Activated CD4-positive, alpha-beta T cell treated with anti-CD3 and anti-CD28 coated beads, Interleukin-2, amount 50 U/mL, for 1 hour (primary cell): Measurements from ENCODE around the gene SCLY.
"Not testable (repeated sequence)": the region's sequence is repeated elsewhere in the genome, so short reads cannot be mapped to it uniquely, and the experiment has no call there.

ENCODE experiments used
- DNase-seq: peaks from one replicate; pipeline ENCODE4 v3.0.0-alpha.2; 2020

SCLY gene

DNA sequence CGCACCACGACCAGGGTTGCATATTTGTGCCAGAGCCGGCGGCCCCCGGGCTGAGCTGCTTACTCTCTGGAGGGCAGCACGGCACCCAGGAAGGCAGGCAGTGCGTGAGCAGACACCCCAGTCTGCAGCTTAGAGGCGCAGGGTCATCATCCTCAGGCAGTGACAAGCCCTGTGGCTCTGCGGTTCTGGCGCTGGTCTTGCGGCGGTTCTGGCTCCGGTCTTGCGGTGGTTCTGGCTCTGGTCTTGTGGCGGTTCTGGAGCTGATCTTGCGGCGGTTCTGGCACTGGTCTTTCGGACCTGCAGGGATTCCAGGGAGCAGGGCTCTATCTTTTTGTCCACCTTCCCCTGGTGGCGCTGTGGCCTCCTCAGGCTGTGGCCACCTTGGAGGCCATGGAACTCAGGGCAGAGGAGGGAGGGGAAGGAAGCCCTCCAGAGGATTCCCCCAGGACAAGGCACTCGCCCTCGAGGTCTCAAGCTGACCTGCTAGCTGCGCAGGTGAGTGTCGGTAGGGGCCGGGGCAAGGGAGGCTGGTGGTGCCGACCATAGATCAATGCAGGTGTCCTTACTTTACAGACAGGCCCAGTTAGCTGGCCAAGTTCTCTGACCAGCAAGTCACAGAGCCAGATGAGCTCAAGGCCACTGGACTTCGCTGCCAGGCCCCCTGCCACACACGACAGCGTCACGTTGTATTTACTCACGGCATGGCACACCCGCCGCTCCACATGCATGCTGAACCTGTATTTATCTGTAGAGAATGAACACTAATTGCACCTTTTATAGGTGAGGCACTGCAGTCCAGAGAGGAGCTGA is 54.3 kb downstream of the SCLY start:
- DNase-seq = no peak

DNA sequence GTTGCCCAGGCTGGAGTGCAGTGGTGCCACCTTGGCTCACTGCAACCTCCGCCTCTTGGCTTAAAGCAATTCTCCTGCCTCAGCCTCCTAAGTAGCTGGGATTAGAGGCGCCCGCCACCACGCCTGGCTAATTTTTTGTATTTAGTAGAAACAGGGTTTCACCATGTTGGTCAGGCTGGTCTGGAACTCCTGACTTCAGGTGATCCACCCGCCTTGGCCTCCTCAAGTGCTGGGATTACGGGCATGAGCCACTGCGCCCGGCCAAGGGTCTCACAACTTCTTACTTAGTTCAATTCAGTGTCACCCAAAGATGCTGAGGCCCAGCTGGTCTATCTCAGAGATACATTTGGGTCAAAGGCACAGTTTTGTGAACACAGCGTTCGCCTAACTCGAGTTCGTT is 54.9 kb downstream of the SCLY start:
- not testable (repeated sequence) for DNase-seq

DNA sequence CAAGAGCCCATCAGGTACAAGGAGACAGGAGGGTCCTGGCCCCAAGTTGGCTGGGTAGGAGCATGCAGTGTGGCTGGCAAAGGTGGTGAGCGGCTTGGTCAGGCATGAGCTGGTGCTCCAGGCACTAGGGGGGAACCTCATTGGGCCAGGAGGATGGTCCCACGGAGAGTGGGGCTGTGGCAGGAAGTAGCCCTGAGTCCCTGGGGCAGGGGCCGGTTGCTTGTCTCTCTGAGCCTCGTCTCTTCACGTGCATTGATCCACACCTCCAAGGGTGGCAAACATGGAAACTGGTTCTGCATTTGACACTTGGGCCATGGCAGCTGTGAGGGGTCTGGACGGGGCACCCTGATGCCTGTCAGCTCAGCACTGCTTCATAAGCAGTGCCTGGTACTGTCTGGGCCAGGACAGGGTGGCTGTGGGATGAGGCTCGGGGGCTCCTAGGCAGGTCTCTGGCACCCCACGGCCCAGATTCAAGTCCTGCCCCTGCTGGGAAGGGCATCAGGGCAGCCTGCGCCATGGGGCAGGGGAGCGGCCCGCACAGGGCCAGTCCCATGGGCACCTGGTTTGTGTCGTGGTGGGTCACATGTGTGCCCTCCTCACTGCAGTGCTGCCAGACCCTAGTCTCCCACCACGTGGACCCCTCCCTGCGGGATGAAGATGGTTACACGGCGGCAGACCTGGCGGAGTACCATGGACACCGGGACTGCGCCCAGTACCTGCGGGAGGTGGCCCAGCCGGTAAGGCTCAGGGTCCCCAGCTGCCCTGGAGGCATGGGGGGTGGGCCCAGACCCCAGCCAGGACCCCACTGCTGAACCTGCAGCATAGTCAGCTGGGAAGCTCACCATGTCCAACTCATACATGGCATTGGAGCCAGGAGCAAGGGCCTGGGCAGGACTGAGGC is 55.7 kb downstream of the SCLY start:
- DNase-seq = no peak

DNA sequence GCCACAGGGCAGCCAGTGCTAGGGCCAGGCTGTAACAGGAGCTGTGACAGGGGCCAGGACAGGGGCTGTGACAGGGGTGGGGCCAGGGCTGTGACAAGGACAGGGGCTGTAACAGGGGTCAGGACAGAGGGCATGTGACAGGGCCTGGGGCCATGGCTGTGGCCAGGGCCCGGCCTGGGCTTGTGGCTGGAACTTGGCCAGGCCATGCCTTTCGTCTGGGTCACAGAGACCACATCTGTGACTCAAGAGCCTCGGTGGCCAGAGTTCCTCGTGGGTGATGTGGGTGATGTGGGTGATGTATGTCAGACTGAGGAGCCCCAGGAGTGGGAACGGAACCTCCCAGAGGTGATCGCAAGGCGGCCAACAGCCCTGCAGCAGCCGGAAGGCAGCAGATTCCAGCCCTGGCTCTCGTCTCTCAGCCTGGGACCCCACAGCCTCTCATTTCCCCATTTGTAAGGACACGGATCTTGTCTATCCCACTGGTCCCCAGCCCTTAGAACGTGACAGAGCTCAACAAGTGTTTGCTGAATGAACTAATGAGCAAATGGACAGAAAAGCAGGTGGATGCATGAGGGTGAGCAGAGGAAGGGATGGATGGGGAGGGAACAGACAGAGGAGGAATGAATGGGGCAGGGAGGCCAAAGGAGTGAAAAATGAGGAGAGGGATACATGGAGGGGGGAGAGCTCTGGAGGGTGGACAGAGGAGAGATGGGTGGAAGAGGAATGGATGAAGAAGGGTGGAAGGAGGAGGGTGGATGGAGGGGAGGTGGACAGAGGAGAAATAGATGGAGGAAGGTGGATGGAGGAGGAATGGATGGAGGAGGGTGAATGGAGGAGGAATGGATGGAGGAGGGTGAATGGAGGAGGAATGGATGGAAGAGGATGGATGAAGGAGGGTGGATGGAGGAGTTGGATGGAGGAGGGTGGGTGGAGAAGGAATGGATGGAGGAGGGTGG is 56.7 kb downstream of the SCLY start:
- DNase-seq = no peak

DNA sequence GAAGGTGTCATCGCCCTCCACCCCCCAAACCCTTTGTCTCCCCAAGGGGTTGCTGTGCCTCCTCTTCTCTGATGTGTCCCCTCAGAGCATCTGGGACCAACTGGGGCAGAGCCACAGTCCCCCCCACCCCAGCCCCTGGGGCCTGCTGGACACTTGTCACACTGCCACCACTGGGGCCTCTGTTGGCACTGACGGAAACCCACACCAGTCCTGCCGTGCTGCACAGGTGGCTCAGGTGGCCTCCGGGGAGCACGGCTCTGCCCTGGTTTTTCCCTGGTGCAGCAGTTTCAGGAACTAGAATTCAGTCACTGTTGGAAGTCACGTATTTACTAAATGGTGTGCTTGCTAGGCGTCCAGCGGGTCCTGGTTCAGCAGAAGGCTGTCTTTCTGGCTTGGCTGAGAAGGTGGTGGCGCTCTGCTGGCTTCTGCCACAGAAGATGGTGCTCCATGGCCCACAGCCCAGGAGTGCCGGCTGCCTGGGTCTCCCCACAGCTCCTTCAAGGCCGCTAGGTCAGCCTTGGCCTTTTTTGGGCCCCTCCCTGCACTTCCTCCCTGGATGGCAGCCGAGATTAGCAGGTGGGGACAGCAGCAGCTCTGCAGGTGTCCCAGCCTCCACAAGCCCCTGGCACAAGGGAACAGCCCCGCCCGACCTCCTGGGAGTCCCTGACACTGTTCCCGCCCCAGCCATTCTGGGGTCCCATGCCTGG is 59.1 kb downstream of the SCLY start:
- no peak for DNase-seq

DNA sequence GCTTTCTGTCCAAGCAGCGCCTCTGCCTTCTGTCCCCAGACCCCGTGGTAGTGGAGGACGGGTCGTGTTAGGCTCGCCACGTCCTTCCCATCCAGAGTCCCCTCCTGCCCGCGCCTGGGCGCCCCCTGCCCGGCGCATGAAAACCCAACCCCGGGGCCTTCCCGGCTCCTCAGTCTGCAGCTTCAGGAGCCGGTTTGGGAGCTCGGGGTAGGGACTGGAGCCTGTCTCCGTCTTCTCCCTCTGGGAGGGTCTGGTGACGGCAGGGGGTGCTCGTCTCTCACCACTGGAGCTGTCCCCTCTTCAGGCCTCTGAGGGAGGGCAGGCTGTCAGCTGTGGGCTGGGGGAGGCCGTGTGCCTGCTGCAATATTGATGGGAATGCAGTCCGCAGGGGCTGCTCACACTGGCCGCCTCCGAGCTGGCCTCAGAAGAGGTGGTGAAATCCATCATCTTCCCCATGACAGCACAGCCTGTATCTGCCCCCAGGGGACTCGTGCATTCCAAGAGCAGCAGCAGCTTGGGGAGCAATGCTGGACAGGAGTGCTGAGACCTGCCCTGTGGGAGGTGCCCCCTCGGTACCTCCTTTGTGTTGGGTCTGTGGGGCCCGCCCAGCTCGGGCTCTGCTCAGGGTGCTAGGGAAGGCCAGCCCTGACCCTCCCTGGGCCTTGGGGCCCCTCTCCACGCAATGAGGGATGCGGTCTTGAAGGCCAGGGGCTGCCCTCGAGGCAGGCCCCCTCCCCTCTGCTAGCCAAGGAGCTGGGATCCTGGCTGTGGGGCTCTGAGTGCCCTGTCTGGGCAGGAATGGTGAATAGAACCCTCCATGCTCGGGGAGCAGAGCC is 59.9 kb downstream of the SCLY start:
- DNase-seq = no peak

DNA sequence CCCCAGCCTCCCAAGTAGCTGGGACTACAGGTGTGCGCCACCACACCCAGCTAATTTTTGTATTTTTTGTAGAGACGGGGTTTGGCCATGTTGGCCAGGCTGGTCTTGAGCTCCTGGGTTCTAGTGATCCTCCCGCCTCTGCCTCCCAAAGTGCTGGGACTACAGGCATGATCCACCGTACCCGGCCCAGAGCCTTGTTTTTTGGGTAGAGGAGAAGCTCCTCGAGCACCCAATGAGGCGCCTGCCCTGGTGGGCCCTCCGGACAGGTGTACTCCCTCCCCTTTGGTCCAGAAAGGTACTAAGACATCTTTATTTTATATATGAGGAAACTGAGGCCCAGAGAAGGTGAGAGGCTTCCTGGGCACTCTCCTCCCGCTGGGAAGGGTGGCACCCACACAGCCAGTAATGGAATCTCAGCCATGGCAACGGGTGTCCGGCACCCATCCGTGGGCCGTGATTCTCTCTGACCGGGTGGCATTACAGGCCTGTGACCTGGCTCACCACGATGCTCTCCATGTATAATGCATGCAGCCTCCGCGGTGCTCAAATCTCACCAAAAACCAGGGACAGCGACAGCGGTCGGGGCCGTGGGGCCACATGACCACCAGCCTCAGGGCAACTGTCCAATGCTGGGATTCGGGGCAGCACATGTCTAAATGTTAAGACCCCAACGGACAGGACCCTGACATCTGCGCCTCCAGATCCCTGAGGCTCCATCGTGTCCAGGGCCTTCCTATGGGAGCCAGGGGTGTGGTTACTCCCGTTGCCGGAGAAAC is 60.9 kb downstream of the SCLY start:
- DNase-seq = no peak

DNA sequence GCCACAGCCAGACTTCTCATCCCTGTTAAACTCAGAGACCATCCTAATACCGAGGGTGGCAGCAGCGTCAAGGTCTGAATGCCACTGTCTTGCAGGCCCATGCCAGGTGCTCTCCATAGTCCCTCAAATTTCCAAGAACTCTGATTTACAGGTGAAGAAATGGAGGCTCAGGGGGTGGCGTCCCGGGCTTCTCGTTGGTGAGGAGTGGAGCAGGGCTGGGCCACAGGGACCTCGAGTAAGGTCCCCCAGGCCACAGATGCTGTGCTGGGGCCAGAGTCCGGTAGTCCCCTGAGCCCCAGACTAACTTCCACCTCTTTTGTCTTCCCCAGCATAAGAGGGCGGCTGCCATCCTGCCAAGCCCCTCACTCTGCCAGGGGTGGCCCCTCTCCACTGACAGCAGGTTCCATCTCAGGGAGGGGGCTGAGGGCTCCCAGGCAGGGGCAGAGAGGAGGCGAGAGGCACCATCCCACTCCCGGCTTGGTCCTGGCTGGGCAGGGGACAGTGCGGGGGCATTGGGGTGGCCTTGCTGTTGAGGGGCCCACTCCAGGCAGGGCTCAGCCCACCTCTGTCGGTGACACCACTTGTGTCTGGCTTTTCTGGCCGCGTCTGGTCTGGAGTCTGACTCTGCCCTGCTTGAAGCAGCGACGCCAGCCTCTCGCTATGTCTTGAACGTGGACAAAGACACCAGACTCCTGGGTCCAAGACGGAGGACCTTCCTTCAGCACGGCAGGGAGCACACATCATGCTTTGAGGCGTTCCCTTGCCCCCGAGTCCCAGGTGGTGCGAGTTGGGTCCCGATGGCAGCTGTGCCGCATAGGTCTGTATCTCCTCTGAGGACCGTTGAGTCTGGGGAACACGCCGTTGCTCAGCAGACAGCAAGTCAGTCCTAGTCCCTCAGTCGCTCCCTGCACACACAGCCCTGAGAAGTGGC is 61.8 kb downstream of the SCLY start:
- DNase-seq = no peak

DNA sequence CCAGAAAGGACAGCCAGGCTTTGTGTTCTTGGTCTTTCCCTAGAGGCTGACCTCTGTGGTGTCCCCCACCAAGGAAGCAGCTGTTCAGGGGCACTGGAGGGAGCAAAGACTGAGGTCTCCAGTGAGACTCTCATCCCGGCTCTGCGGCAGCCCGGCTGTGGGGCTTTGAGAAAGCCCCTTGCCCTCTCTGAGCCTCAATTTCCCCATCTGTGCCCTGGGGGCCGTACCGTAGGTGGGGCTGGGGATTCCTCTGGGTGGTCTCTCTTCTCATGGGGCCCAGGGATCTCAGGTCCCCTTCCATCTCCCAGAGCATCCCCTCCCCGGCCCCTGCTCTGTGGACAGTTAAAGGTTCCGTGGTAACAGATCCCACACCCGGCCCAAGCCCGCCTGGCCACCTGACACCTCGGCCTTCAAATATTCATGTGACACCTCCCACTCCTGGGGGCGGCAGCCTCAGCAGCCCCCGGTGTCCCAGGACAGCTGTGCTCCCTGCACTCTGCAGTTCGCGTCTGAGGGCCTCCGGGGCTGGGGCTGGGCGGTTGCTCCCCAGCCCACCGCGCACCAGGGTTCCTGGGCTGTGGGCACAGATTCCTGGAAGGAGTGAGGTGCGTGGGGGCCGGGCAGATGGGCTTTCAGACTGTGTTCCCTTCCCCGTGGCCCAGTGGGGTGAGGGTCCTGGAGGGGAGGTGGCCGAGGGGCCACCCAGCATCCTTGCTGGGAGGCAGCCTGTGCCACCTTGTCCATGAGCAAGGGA is 62.6 kb downstream of the SCLY start:
- DNase-seq = no peak

DNA sequence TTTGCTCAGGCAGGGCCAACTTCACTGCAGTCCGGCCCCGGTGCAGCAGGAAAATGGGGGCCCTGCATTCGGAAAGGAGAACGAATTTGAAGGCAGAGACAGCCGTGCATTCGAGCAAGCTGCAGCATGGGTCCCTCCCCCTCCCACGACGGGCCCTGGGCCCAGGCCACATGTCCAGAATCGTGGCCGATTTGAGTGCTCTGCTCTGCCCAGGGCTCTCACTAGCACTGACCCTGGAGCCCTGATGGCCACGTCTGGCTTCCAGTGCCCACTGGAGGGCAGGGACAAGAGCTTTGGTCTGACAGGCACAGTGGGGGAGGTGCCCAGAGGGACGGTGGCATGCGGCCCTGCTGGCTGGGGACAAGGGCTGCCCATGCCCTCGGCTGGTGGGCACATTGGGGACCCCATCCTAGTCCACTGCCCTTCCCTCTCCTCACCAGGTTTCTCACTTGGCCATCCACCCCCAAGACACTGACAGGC is 63.2 kb downstream of the SCLY start:
- DNase-seq = no peak

DNA sequence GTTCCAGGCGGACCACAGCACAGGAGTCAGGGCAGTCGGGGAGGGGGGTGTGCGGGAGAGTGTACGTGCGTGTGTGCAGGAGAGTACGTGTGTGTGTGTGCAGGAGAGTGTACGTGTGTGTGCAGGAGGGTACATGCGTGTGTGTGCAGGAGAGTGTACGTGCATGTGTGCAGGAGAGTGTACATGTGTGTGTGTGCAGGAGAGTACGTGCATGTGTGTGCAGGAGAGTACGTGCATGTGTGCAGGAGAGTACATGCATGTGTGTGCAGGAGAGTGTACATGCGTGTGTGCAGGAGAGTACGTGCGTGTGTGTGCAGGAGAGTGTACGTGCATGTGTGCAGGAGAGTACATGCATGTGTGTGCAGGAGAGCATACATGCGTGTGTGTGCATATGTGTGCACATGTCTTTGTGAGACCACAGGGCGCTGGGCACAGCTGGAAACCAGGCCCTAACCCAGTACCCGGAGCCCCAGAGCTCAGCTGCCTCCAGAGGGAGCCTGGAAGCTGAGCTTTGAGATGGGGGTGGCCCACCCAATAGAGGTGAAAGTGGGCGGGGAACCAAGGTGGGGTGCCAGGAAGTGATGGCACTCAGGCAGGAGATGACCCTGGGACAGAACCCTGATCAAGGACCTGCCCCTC is 63.8 kb downstream of the SCLY start:
- no peak for DNase-seq

DNA sequence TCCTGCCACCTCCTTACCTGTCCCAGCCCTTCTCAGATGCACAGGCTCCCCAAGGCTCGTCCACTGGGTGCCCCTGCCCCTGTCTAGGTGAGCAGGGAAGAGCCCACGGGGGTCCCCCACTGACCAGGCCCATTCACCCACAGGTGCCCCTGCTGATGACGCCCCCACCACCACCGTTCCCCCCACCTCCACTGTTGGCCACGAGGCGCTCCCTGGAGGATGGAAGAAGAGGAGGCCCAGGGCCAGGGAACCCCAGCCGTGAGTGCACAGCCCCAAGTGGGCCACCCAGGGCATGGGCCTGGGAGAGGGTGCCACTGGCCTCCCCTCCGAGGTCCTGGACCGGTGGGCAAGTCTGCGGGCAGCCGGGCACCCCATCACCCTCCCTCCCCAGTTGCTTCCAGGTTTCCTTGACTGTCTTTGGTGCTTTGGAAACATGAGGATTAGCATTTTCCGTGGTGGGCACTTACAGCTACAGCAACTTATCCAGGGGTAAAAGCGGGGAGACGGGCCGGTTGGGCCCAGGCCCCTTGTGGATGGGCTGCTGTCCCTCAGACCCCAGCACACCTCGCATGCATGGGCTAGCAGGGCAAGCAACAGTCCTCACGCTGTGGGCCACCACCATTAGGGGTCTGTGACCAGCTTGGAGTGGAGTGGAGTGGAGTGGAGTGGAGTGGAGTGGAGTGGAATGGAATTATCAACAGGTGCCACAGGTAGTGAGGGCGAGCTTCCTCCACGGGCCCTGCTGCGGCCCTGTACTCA is 64.5 kb downstream of the SCLY start:
- DNase-seq = no peak

DNA sequence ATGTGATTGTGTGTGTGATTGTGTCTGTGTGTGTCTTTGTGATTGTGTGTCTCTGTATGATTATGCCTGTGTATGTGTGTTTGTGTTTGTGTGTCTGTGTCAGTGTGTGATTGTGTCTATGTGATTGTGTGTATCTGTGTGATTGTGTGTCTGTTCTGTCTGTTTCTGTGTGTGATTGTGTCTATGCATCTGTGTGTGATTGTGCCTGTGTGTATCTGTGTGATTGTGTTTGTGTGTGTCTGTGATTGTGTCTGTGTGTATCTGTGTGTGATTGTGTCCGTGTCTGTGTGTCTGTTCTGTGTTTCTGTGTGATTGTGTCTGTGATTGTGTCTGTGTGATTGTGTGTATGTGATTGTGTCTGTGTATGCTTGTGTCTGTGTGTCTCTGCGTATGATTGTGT is 65.5 kb downstream of the SCLY start:
- DNase-seq = no peak

DNA sequence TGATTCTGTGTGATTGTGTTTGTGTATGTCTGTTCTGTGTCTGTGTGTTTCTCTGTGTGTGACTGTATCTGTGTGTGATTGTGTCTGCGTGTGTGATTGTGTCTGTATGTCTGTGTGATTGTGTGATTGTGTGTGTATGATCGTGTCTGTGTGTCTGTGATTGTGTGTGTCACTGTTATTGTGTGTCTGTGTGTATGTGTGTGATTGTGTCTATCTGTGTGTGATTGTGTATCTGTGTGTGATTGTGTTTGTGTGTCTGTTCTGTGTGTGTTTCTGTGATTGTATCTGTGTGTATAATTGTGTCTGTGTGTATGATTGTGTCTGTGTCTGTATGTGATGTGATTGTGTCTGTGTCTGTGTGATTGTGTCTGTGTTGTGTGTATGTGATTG is 66.0 kb downstream of the SCLY start:
- DNase-seq = no peak

DNA sequence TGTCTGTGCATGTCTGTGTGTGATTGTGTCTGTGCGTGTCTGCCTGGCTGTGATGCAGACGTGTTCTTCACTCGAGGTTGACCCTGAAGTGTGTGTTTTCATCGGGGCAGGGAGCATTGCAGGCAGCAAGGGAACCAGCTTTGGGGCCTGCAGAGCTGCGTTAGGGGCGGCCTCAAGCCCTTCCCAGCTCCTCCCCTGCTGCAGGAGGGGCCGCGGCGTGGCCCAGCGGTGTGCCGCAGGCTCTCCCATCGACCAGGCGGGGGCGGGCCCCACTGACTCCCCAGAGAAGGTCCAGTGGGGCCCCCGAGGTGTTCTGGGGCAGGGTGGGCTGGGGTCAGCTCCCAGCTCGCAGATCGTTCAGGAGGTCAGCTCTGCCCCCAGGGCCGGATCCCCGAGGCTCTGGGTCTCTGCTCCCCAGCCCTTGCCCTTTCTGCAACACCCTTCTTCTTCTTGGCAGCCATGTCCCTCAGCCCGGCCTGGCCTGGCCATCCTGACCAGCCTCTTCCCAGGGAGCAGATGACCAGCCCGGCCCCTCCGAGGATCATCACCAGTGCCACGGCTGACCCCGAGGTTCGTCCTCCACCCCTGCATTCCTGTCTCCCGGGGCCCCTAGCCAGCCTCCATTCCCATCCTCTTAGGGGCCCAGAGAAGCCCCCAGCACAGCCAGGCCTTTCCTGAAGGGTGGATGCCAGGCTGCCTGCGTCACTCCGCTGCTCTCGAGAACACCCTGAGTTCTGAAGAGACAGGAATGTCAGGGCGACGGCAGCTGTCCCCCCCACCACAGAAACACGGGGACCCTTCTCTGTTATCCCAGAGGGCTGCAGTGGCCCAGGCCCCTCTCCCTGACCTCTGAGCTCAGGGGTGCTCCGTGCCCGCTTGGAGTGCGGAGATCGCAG is 66.6 kb downstream of the SCLY start:
- no peak for DNase-seq

DNA sequence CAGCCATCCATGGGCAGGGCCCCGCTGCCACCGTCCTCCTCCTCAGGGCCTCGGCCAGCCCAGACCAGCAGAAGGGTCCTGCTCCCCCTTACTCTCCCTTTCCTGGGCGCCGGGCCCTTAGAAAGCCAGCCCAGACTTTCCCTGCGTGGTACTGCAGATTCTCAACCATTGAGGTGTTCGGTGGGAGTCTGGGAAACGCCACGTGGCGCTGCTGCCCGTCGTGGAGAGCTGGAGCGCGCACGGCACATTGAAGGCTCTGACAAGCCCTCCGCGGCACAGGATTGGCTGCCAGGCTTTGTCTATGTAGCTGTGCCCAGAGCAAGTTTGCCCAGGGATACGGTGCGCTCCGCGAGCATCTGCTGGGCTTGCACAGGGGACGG is 67.2 kb downstream of the SCLY start:
- DNase-seq = no peak
